H1 (cell line): ENCODE results near the gene CASZ1. TPM values are rescaled to one million over a fixed set of nuclear protein-coding genes. Genes with fewer than 3 reads are reported as not detected.
A peak's percentile ranks its signal among the peaks of the same experiment; 100 is the strongest.

Source experiments
- CTCF ChIA-PET: fragments of 300-600 bp; sonication (Branson Sonifier 250); formaldehyde crosslinking; loops from one replicate; lab custom pipeline; 2021; ENCODE audit not compliant: partially characterized antibody; lab: Charles Lee
- POLR2A ChIA-PET: fragments of 300-600 bp; sonication (Branson Sonifier 250); formaldehyde crosslinking; loops from one replicate; lab custom pipeline; 2021; ENCODE audit warnings: inconsistent platforms; ENCODE audit not compliant: partially characterized antibody; lab: Charles Lee
- DNase-seq, 2 experiments: peaks; one replicate each; pipeline versions ENCODE4 v3.0.0 to v3.0.0-alpha.2; 2010 to 2022; ENCODE audit warnings: low spot score in 2 of 2, low read depth in 1 of 2, mixed read lengths in 1 of 2
- FAIRE-seq: peaks from 2 replicates; lab custom pipeline; 2011; peaks lifted over from hg19 to GRCh38; lab: Jason Lieb, UNC
- H2AFZ ChIP-seq: 2 replicates; pipeline ENCODE4 v1.8.1; 2012; ENCODE audit warnings: low read length, inconsistent platforms
- H2AK5ac ChIP-seq: 2 replicates; pipeline ENCODE4 v1.6.1; 2013; ENCODE audit warnings: low read depth, low read length
- H2BK120ac ChIP-seq: replicated peaks from 2 replicates; pipeline ENCODE3; 2013; ENCODE audit warnings: low read depth, low read length, inconsistent platforms
- H2BK12ac ChIP-seq: 2 replicates; pipeline ENCODE4 v1.6.1; 2013; ENCODE audit warnings: low read depth, low read length
- H2BK15ac ChIP-seq: 2 replicates; pipeline ENCODE4 v1.6.1; 2013; ENCODE audit warnings: low read length
- H2BK20ac ChIP-seq: 2 replicates; pipeline ENCODE4 v1.6.1; 2013; ENCODE audit warnings: low read length
- H2BK5ac ChIP-seq: 2 replicates; pipeline ENCODE4 v1.6.1; 2013; ENCODE audit warnings: low read depth, low read length
- H3K14ac ChIP-seq: 2 replicates; pipeline ENCODE4 v1.6.1; 2013; ENCODE audit warnings: inconsistent platforms; ENCODE audit not compliant: insufficient read length
- H3K18ac ChIP-seq: 2 replicates; pipeline ENCODE4 v1.6.1; 2013; ENCODE audit warnings: low read length; ENCODE audit errors: extremely low read depth
- H3K23ac ChIP-seq: 2 replicates; pipeline ENCODE4 v1.6.1; 2013; ENCODE audit warnings: inconsistent platforms; ENCODE audit not compliant: insufficient read length
- H3K23me2 ChIP-seq: 2 replicates; pipeline ENCODE4 v1.6.1; 2013; ENCODE audit warnings: low read depth, low read length
- H3K27ac ChIP-seq: 2 replicates; pipeline ENCODE4 v1.6.1; 2011; ENCODE audit warnings: low read depth, low read length, inconsistent platforms
- H3K27me3 ChIP-seq, 4 experiments: replicated peaks in 1 of 4; 1 replicate in 1 of 4; 2 replicates in 3 of 4; pipeline versions ENCODE4 v1.6.1 to v1.8.1; 2011 to 2013; ENCODE audit warnings: low read length in 3 of 4, mild to moderate bottlenecking in 3 of 4, inconsistent platforms in 2 of 4, mixed read lengths in 2 of 4, moderate library complexity in 1 of 4; ENCODE audit not compliant: control insufficient read depth in 3 of 4, insufficient read depth in 3 of 4; ENCODE audit errors: extremely low read depth in 1 of 4
- H3K36me3 ChIP-seq, 4 experiments: 2 replicates each; pipeline versions ENCODE4 v1.6.1 to v1.8.1; 2011 to 2013; ENCODE audit warnings: mild to moderate bottlenecking in 4 of 4, low read length in 3 of 4, moderate library complexity in 2 of 4, control low read depth in 1 of 4, inconsistent platforms in 1 of 4; ENCODE audit not compliant: insufficient read depth in 4 of 4, control insufficient read depth in 2 of 4
- H3K4ac ChIP-seq: replicated peaks from 2 replicates; pipeline ENCODE3; 2013; ENCODE audit warnings: low read length, low read depth, mixed read lengths, inconsistent platforms; ENCODE audit not compliant: insufficient read length
- H3K4me1 ChIP-seq, 4 experiments: replicated peaks in 1 of 4; 1 replicate in 1 of 4; 2 replicates in 3 of 4; pipeline versions ENCODE4 v1.6.1 to v1.8.1; 2011 to 2013; ENCODE audit warnings: low read length in 3 of 4, inconsistent platforms in 2 of 4, mixed read lengths in 1 of 4; ENCODE audit not compliant: insufficient read depth in 4 of 4, control insufficient read depth in 3 of 4
- H3K4me2 ChIP-seq, 2 experiments: 2 replicates each; pipeline versions ENCODE4 v1.6.1 to v1.8.1; 2011 to 2013; ENCODE audit warnings: low read depth in 2 of 2, low read length in 2 of 2, control low read depth in 1 of 2, inconsistent platforms in 1 of 2, mild to moderate bottlenecking in 1 of 2; ENCODE audit not compliant: insufficient read depth in 1 of 2
- H3K4me3 ChIP-seq, 4 experiments: fragments of 200-600, 300-600 bp in 1 of 4; sonication (generic), shearing (Covaris generic), sonication (Bioruptor Twin) in 1 of 4; 2 replicates each; pipeline versions ENCODE4 v1.5.1 to v1.8.1; 2011 to 2016; ENCODE audit warnings: low read length in 4 of 4, low read depth in 3 of 4, control low read depth in 2 of 4, inconsistent platforms in 2 of 4, mild to moderate bottlenecking in 2 of 4, mixed read lengths in 1 of 4, moderate library complexity in 1 of 4; ENCODE audit not compliant: insufficient read depth in 2 of 4; ENCODE audit errors: extremely low read depth in 1 of 4
- H3K56ac ChIP-seq: replicated peaks from 2 replicates; pipeline ENCODE3; 2013; ENCODE audit warnings: low read depth, mild to moderate bottlenecking, mixed read lengths, low read length, inconsistent platforms; ENCODE audit not compliant: insufficient read length
- H3K79me1 ChIP-seq: 2 replicates; pipeline ENCODE4 v1.6.1; 2013; ENCODE audit warnings: low read depth, low read length, control low read depth
- H3K79me2 ChIP-seq, 2 experiments: 2 replicates each; pipeline versions ENCODE4 v1.6.1 to v1.8.1; 2012 to 2013; ENCODE audit warnings: low read length in 2 of 2, mild to moderate bottlenecking in 2 of 2, inconsistent platforms in 1 of 2; ENCODE audit not compliant: insufficient read depth in 2 of 2, control insufficient read depth in 1 of 2
- H3K9ac ChIP-seq, 4 experiments: replicated peaks in 1 of 4; 1 replicate in 1 of 4; 2 replicates in 3 of 4; pipeline versions ENCODE4 v1.6.1 to v1.8.1; 2011 to 2013; ENCODE audit warnings: low read depth in 3 of 4, low read length in 3 of 4, control low read depth in 2 of 4, mild to moderate bottlenecking in 2 of 4, moderate library complexity in 2 of 4, inconsistent platforms in 1 of 4; ENCODE audit errors: extremely low read depth in 1 of 4
- H3K9me3 ChIP-seq, 2 experiments: 2 replicates each; pipeline versions ENCODE4 v1.6.1 to v1.8.1; 2012 to 2013; ENCODE audit warnings: mild to moderate bottlenecking in 2 of 2, moderate library complexity in 2 of 2, control low read depth in 1 of 2, inconsistent platforms in 1 of 2, low read depth in 1 of 2, low read length in 1 of 2, mixed read lengths in 1 of 2; ENCODE audit not compliant: insufficient read depth in 2 of 2
- H4K20me1 ChIP-seq, 2 experiments: replicated peaks in 1 of 2; 2 replicates each; pipeline versions ENCODE3 to v1.8.1; 2011 to 2013; ENCODE audit warnings: inconsistent platforms in 2 of 2, low read length in 2 of 2, mild to moderate bottlenecking in 1 of 2; ENCODE audit not compliant: insufficient read depth in 2 of 2, control insufficient read depth in 1 of 2
- H4K5ac ChIP-seq: 2 replicates; pipeline ENCODE4 v1.6.1; 2013; ENCODE audit warnings: low read length, low read depth, mixed read lengths, inconsistent platforms; ENCODE audit not compliant: insufficient read length
- H4K8ac ChIP-seq: 2 replicates; pipeline ENCODE4 v1.8.0; 2013; ENCODE audit warnings: mild to moderate bottlenecking, moderate library complexity, low read length, inconsistent platforms; ENCODE audit not compliant: insufficient read depth; ENCODE audit errors: extremely low read depth
- H4K91ac ChIP-seq: replicated peaks from 2 replicates; pipeline ENCODE3; 2013; ENCODE audit warnings: low read length, mixed read lengths, inconsistent platforms; ENCODE audit not compliant: insufficient read length
- ATF2 ChIP-seq: IDR thresholded peaks from 2 replicates; pipeline ENCODE4 v1.6.1; 2012; ENCODE audit warnings: low read length, inconsistent platforms
- CEBPB ChIP-seq: IDR thresholded peaks from 2 replicates; pipeline ENCODE4 v1.6.1; 2012; ENCODE audit warnings: low read depth, low read length
- E2F6 ChIP-seq: IDR thresholded peaks from 2 replicates; pipeline ENCODE4 v1.6.1; 2012; ENCODE audit warnings: inconsistent platforms
- GTF2F1 ChIP-seq: IDR thresholded peaks from 2 replicates; pipeline ENCODE4 v1.6.1; 2012; ENCODE audit warnings: low read depth, low read length, improper control_type of control experiment, borderline replicate concordance
- KDM5A ChIP-seq: fragments of 200-600 bp; IDR thresholded peaks from 2 replicates; pipeline ENCODE4 v1.7.1; 2012; ENCODE audit warnings: mild to moderate bottlenecking, low read length, inconsistent platforms, mixed read lengths
- NRF1 ChIP-seq: IDR thresholded peaks from 2 replicates; pipeline ENCODE4 v1.6.1; 2011; ENCODE audit warnings: mild to moderate bottlenecking, low read depth, low read length, improper control_type of control experiment
- POLR2A ChIP-seq, 2 experiments: IDR thresholded peaks; 1 replicate in 1 of 2; 2 replicates in 1 of 2; pipeline ENCODE4 v1.6.1; 2011; ENCODE audit warnings: low read depth in 2 of 2, low read length in 2 of 2, mild to moderate bottlenecking in 2 of 2; ENCODE audit errors: control extremely low read depth in 1 of 2
- TAF1 ChIP-seq: IDR thresholded peaks from 2 replicates; pipeline ENCODE4 v1.6.1; 2011; ENCODE audit warnings: mild to moderate bottlenecking, low read depth, low read length
- TAF7 ChIP-seq: optimal IDR thresholded peaks from 2 replicates; pipeline ENCODE3; 2011; ENCODE audit warnings: low read depth, mild to moderate bottlenecking, inconsistent platforms, low read length, moderate library complexity, borderline replicate concordance
- ZNF274 ChIP-seq: IDR thresholded peaks from 2 replicates; pipeline ENCODE4 v1.7.0; 2012; ENCODE audit warnings: low read length, borderline replicate concordance; ENCODE audit errors: extremely low read depth
- WGBS, 2 experiments: shearing (Covaris generic) in 1 of 2; methylation state at CpG; one replicate each; pipeline versions ENCODE4 v1.1.6 to v1.1.7; 2013 to 2015; ENCODE audit warnings: low lambda C conversion rate in 2 of 2, mixed read lengths in 2 of 2, inconsistent platforms in 1 of 2, low coverage in 1 of 2, missing lambda C conversion rate in 1 of 2; ENCODE audit not compliant: insufficient replicate concordance in 2 of 2, insufficient coverage in 1 of 2, insufficient read length in 1 of 2; ENCODE audit errors: extremely low coverage in 1 of 2, missing lambda C conversion rate in 1 of 2; 5-methylcytosine and 5-hydroxymethylcytosine counted together
- polyA plus RNA-seq, 7 experiments: library from polyadenylated mRNA; depleted of rRNA in 3 of 7; stranded (reverse) in 5 of 7; unstranded in 2 of 7; fragments of >200 nt in 5 of 7; fragments of 200-250 nt in 2 of 7; gene quantifications; 1 replicate in 5 of 7; 2 replicates in 1 of 7; 4 replicates in 1 of 7; pipeline versions ENCODE4 v1.2.1 to v1.2.3, GENCODE V29; 2011 to 2013; ENCODE audit warnings: missing spikeins in 2 of 7, mixed read lengths in 2 of 7
- total RNA-seq: library from RNA; stranded (reverse); fragmentation: NEBNext Ultra II Directional; extraction: Animal tissue kit (Norgen Biotek cat#: 25700); gene quantifications from 2 replicates; pipeline ENCODE4 v1.2.1, GENCODE V29; 2021

Gene CASZ1
- total and polyA plus RNA-seq, 2 of the 8 experiments (the other 6 are each of a cell fraction or from before 2014, with no cell fraction given): 4.4 to 7.7 TPM

DNA sequence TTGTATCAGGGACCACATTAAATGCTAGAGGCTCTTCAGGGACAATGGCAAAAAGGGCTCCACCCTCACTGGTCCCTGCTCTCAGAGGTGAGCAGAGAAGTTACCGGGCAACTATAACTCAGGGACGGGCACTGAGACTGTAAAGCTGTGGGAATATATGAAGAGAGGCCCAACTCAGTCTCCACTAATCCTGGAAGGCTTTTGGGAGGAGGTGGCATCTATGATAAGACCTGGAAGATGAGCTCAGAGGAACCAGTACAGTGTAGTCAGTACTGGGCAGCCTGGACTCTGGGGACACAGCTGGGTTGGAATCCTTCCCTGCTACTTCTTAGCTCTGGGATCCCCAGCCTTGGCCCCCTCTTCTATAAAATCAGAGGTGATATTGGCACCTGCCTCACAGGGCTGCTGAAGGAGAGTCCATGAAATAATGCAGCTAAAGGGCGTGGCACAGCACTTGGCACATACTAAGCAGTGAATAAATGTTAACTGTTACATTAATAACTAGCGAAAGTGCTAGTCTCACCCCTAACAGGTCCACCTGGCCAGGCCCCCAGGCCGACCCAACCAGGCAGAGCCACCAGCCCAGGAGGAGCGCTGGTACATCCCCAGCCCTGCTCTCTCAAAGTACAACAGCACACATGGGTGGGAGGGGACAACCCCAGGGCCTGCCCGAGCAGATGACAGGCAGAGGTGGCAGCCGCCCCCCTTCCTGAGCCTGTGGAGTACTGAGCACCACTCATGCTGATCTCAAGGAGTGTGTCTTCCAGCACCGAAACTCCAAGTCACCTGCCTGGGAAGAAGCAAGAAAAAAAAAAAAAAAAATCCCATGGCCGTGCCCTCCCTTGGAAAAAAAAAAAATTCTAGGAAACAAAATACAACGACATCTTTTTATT is 62.7 kb downstream of the CASZ1 start:
- Histone ChIP-seq H2BK5ac (no peak overlapping the region), H2BK15ac (0 out of 2 replicates have a peak overlapping the region, but pooled peaks have one; percentile 72), H2BK20ac (no peak overlapping the region), H3K18ac (no peak overlapping the region; the same call in 1 of the 2 replicates), H2BK120ac (no peak overlapping the region), H4K20me1 (no peaks in the 10 kb centered on the region), H3K9me3 (no peaks in the 10 kb centered on the region), H3K27me3 (no peaks in the 10 kb centered on the region), H3K23ac (no peak overlapping the region), H2AFZ (no peak overlapping the region), H3K4ac (no peak overlapping the region), H3K23me2 (no peaks in the 10 kb centered on the region), H2BK12ac (no peak overlapping the region), H3K36me3 (no peaks in the 10 kb centered on the region), H3K79me2 (no peaks in the 10 kb centered on the region), H3K4me3 (no peak overlapping the region), H4K5ac (no peak overlapping the region), H2AK5ac (no peak overlapping the region), H3K56ac (no peak overlapping the region), H3K4me2 (peak overlapping the region in 1 of 2 experiments; percentile 27; a peak in 1 of 4 replicates), H4K91ac (no peak overlapping the region), H4K8ac (no peak overlapping the region), H3K27ac (no peak overlapping the region), H3K79me1 (no peaks in the 10 kb centered on the region; the same call in 1 of the 2 replicates), H3K9ac (no peak overlapping the region), H3K14ac (no peak overlapping the region), H3K4me1 (peaks cover 5 to 35% (median 24%) of the 10 kb centered on the region in 4 experiments)
- WGBS, 2 experiments: 72% methylated on average over 10 of the region's 11 CpGs; no CpG with 5 or more reads in 1 of the 2 experiments
- FAIRE-seq (no peak), DNase-seq (no peak)
- ChIA-PET CTCF (interaction anchor here (0.5 to 2.7 kb wide), 11 partner anchors 10 to 239 kb away, joined by 3 to 8 read pairs (median 3); no protein-coding TSS in a partner anchor), POLR2A (interaction anchor here (0.6 to 1.5 kb wide), 3 partner anchors 12 to 616 kb away, joined by 3 to 6 read pairs (median 4); no protein-coding TSS in a partner anchor)
- TF ChIP-seq NRF1 (no peak), GTF2F1 (no peak), TAF7 (no peak), TAF1 (no peak), POLR2A (IDR thresholded peaks at IDR 0.05; ENCODE audit: control extremely low read depth in 1 of 2, low read depth in 2 of 2, low read length in 2 of 2) (no peak), KDM5A (no peak), CEBPB (no peak), ZNF274 (no peak), ATF2 (no peak), E2F6 (no peak)
